HG03139 (cell line): ENCODE measurements around the gene ETS1.
A peak's percentile ranks its signal among the peaks of the same experiment; 100 is the strongest.

Experiments
- ATAC-seq: cut with Tn5 transposase; IDR thresholded peaks from one replicate; pipeline ENCODE4 v1.9.1; 2021; ENCODE audit not compliant: unreplicated experiment

The ETS1 gene

DNA sequence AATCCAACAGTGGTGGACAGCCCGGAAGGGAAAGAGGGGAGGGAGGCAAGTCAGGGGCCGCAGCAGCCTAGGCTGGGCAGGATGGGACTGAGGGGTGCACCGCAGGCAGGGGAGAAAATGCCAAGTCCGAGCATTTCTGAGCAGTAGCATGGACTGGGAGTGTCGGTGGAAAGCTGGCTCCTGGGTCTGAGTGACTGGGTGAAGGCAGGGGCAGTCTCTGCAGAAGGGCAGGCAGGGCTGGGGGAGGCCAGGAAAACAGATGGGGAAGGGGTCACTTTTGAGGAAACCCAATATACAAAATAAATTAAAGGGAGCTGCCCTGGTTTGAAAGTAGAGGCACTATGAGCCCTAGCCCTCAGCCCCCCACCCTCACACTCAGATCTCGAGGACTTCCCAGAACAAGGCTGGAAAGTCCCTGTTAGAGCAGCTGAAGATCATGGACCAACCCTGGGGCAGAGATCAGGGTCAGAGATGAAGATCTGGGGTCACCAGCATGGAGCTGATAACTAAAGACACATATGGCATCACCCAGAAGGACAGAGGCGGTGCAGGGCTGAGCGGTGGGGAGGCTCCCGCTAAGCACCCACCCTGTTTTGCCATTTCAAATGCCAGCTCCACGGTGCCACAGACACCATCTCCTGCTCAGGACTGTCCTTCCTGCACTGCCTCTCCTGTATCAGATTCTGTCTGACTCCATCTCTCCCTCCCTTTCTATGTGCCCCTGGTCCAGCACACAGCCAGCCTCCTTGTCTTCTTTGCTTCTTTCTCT, 32.4 kb upstream of the ETS1 start:
- ATAC-seq = no peak

GRCh38 chr11:128619007-128619406, 31.6 kb upstream of the ETS1 start:
- ATAC-seq = no peak

DNA sequence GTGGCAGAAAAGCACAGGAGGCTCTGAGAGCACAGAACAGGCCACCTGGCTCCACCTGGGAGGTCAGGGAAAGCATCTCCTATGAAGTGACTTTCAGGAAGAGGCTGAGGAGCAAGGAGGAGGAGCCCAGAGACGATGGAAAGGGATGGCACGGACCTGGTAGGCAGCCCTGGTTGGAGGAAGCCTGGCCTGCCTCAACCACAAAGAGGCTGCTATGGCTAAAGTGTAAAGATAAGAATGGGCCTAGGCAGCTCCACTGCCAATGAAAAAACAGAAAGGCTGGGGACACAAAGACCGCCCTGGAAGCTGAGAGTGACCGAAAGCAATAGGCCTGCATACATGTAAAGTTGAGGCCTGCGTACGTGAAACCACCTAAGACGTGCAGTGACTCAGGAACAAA, 31.2 kb upstream of the ETS1 start:
- ATAC-seq = no peak

- ATAC-seq = no peak
Observed at GRCh38 chr11:128616161-128616560, 28.8 kb upstream of the ETS1 start.

- ATAC-seq = no peak
Observed at GRCh38 chr11:128615612-128616011, 28.3 kb upstream of the ETS1 start.

GRCh38 chr11:128615076-128615475, 27.7 kb upstream of the ETS1 start:
- no peak for ATAC-seq

- no peak for ATAC-seq
Observed at GRCh38 chr11:128614026-128614425, 26.7 kb upstream of the ETS1 start.

GRCh38 chr11:128613300-128613995, 26.1 kb upstream of the ETS1 start:
- ATAC-seq = no peak

DNA sequence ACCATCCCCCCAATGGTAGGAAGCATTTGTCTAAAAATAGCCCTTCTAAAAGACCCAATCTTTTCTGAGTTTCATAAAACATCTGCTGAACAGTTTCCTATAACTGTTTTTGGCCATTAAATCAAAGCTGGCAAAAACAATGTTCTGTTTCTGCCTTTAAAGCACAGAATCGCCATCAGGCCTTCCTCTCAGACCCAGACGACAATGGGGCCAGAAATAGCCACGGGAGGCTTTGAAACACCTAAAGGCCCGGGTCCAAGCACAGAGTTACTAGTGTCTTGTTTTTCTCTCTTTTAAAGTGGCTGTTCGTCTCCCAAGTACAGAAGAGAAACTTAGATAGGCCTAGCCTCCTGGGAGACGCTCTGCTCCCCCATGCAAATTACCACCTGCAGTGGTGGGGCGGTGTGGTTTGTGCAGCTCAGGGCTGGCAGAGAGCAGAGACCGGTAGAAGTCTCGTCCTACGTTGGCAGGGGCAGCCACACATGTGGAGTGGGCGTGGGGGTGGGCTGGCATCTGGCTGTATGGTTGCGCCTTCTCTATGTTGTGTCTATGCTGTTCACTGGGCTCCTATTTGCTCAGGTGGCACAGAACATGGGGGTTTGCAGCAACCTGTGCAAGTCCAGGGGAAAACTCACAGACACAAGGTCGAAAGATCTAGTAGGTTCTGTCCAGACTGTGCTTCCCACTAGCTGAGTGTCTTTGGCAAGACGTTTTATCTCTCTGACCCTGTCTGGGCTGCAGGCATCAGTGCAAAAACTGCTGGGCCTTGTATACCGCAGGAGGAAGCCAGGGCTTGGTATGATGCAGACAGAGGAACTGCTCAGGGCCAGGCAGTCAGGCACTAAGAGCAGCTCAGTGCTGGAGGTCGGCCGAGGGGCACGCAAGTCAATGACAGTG, 23.6 kb upstream of the ETS1 start:
- ATAC-seq = peak; percentile 94

- ATAC-seq = no peak
Observed at GRCh38 chr11:128609785-128610184, 22.4 kb upstream of the ETS1 start.

DNA sequence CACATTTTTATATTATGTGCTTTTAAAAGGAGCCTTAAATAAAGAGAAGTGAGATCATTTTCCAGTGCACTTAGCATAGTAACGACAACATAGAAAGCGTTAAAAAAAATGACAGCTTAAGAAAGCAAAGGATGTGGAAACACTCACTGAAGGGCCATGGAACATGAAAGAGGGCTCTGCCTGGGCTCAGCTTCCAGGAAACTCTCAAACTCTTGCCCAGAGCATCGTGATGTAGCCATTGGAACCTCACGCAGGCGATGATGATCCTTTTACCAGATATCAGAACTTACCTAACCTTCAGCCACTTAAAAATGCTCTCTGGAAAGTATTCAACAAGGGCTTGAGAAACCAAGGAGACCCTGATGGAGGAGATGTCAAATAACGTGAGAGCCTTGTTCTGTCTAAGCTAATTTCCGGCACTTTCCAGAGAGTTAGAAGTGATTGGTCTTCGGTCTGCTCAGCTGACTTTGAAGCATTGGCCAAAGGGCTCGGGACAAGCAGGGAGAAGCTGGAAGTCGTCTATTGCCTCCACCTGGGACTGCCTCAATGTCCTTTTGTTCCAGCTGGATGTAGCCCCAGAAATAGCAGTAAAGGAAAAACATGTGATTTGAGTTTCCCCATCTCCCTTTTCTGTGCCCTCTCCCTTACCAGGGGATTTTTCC, 21.5 kb upstream of the ETS1 start:
- no peak for ATAC-seq

- ATAC-seq = no peak
Observed at GRCh38 chr11:128607819-128608218, 20.5 kb upstream of the ETS1 start.

GRCh38 chr11:128604723-128605122, 17.4 kb upstream of the ETS1 start:
- ATAC-seq = no peak

- ATAC-seq = peak; percentile 50
Observed at GRCh38 chr11:128603752-128604414, 16.5 kb upstream of the ETS1 start.

DNA sequence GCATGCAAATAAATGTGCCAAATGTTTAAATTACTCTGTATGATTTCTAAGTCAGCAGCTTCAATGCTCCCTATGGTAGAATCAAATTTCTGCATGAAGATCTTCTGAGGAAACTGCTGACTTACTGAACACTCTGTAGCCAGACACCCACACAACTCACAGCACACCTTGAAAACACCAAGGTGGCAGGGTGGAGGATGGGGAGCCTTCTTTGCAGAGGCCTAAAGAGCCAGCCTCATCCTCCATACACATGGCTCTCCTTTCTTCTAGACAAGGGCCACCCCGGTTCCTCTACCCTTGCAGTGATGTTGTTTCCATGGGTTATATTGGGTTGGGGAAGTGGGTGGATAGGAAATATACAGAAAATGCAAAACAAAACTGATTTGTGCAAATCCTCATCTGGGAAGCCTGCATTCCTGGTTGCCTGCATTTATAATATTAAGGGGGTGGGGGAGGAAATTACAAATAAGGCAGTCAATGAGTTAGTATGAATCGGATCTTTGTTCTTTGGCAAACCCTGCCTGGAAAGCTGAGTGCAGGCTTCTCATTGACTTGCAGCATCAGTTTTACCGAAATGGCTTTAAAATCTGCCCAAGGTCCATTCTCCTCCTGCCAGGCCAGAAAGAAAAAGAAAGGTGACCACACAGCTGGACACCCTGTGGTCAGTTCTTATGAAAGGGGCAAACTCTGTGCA, 15.8 kb upstream of the ETS1 start:
- no peak for ATAC-seq

DNA sequence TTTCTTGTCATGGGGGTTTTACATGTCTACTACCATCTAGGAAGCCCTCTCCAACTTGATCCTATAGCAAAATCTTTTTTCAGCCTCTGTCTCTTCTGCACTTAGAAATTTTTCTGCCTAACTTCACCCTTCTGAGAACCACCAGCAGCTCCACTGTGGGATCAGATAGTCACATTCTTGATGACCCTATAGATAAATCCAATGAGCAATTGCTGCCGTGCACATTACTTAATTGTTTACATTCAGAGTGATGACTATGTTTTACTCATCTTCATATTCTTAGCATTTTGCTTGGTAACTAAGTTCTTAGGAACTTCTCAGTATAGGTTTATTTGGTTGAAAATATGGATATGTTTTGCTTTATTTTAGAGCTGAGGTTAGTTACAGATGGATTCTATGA, 12.4 kb upstream of the ETS1 start:
- no peak for ATAC-seq

- ATAC-seq = no peak
Observed at GRCh38 chr11:128598506-128599150, 11.3 kb upstream of the ETS1 start.

DNA sequence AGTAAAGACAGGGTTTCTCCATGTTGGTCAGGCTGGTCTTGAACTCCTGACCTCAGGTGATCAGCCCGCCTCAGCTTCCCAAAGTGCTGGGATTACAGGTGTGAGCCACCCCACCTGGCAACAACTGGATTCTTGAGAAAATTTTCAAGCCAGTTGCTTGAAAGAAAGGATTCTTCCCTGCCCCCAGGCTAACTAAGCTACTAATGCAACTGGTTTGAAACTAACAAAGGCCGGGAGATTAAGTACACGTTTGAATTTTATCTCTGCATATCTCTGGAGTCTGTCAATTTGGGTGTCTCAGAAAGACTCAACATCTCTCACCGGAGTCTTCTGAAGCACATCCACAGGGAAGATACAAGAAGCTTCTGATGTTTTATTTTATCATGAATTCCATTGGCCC, 10.7 kb upstream of the ETS1 start:
- ATAC-seq = no peak

- no peak for ATAC-seq
Observed at GRCh38 chr11:128597209-128597608, 9.9 kb upstream of the ETS1 start.
